AG10803 (cell line): ENCODE results near the gene PCARE.
"Not testable (repeated sequence)": the region's sequence is repeated elsewhere in the genome, so short reads cannot be mapped to it uniquely, and the experiment has no call there.

Source experiments
- DNase-seq: peaks from one replicate; pipeline ENCODE4 v3.0.0; 2010; ENCODE audit warnings: low read depth
- H3K4me3 ChIP-seq: 2 replicates; pipeline ENCODE4 v1.5.1; 2011; ENCODE audit warnings: mild to moderate bottlenecking, low read length, control low read depth
- TF ChIP-seq, protein P1 (sequence below): conservative IDR thresholded peaks from 2 replicates; pipeline ENCODE4 v1.5.1; 2011; ENCODE audit warnings: mild to moderate bottlenecking, low read length, control low read depth, inconsistent platforms

The PCARE gene

DNA sequence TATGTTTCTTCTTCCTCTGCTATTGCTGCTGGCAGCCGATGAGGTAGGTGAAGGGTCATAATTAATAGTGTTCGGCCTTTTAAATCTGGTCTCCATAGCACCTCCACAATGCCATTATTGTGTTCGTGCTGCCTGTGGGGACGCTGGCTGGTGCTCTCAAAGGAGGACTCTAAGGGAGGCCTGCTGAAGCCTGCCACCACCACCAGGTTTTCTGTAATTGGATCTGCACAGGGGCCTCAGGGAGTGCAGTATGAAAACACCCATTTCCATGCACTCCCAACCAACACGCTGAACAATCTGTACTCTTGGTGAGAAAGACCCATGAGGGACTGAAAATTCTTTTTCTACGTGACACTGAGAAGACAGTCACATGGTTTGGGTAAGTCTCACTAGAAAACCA lies 23.2 kb upstream of the PCARE start:
- TF ChIP-seq, protein P1, sequence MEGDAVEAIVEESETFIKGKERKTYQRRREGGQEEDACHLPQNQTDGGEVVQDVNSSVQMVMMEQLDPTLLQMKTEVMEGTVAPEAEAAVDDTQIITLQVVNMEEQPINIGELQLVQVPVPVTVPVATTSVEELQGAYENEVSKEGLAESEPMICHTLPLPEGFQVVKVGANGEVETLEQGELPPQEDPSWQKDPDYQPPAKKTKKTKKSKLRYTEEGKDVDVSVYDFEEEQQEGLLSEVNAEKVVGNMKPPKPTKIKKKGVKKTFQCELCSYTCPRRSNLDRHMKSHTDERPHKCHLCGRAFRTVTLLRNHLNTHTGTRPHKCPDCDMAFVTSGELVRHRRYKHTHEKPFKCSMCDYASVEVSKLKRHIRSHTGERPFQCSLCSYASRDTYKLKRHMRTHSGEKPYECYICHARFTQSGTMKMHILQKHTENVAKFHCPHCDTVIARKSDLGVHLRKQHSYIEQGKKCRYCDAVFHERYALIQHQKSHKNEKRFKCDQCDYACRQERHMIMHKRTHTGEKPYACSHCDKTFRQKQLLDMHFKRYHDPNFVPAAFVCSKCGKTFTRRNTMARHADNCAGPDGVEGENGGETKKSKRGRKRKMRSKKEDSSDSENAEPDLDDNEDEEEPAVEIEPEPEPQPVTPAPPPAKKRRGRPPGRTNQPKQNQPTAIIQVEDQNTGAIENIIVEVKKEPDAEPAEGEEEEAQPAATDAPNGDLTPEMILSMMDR, result no peak
- DNase-seq, result no peak
- no peak overlapping the region for H3K4me3 ChIP-seq

DNA sequence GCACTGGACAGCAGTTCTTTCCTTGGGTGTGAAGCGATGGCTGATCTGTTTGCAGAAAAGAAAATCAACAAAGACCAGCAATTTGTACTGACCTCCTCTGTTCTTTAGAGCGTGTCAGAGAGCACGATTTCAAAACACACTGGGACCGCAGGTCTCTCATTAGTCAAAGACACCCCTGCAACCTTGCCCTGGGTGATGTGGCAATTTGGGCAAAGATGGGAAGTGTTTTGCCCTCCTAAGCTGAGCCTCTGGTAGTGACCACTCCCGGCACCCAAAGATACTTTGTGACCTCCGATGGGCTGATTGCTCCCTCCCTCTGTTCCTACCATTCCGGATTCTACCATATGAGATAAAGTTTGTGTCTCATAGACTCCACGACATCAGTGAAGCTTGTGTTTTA lies 22.6 kb upstream of the PCARE start:
- no peak overlapping the region for H3K4me3 ChIP-seq
- TF ChIP-seq, protein P1, result no peak
- no peak for DNase-seq

DNA sequence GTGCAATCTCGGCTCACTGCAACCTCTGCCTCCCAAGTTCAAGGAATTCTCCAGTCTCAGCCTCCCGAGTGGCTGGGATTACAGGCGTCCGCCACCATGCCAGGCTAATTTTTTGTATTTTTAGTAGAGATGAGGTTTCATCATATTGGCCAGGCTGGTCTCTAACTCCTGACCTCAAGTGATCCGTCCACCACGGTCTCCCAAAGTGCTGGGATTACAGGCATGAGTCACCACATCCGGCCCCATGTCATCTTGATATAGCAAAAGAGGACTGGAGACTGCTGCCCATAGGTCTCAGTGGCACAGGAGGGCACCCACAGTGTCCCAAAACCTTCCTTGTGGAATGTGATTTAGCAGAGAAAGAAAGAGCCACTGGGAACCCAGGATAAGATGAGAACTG lies 16.0 kb upstream of the PCARE start:
- DNase-seq, result not testable (repeated sequence)

DNA sequence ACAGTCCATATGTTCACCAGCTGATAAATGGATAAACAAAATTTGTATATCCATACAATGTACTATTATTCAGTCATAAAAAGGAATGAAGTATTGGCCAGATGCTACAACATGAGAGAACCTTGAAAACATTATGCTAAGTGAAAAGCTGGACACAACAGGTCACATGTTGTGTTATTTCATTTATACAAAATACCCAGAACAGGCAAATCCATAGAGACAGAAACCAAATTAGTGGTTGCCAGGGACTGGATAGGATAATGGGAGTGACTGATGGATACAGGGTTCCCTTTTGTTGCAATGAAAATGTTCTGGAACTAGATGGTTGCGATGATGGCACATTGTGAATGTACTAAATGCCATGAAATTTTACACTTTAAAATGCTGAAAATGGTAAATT lies 10.2 kb upstream of the PCARE start:
- TF ChIP-seq, protein P1, result no peak
- DNase-seq, result no peak
- no peak overlapping the region for H3K4me3 ChIP-seq

More for the DNA sequence above, 16.0 kb upstream of the PCARE start:
- H3K4me3 ChIP-seq, result not testable (repeated sequence)

DNA sequence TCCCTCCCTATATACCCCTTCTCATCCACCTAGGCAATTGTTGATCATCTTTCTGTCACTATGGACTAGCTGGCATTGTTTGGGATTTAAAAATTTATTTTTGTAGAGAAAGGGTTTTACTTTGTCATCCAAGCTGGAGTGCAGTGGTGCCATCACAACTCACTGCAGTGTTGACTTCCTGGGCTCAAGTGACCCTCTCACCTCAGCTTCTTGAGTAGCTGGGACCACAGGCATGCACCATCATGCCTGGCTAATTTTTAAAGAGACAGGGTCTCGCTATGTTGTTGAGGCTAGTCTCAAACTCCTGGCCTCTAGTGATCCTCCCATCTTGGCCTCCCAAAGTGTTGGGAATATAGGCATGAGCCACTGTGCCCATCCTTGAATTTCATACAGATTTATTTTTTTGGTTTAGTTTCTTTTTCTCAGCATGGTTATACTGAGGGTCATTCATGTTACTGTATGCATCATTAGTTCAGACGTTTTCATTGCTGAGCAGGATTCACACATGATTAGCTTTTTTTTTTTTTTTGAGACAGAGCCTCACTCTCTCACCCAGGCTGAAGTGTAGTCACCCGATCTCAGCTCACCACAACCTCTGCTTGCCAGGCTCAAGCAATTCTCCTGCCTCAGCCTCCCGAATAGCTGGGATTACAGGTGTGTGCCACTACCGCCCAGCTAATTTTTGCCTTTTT lies 8.6 kb upstream of the PCARE start:
- H3K4me3 ChIP-seq, result no peak overlapping the region
- TF ChIP-seq, protein P1, result no peak
- no peak for DNase-seq

DNA sequence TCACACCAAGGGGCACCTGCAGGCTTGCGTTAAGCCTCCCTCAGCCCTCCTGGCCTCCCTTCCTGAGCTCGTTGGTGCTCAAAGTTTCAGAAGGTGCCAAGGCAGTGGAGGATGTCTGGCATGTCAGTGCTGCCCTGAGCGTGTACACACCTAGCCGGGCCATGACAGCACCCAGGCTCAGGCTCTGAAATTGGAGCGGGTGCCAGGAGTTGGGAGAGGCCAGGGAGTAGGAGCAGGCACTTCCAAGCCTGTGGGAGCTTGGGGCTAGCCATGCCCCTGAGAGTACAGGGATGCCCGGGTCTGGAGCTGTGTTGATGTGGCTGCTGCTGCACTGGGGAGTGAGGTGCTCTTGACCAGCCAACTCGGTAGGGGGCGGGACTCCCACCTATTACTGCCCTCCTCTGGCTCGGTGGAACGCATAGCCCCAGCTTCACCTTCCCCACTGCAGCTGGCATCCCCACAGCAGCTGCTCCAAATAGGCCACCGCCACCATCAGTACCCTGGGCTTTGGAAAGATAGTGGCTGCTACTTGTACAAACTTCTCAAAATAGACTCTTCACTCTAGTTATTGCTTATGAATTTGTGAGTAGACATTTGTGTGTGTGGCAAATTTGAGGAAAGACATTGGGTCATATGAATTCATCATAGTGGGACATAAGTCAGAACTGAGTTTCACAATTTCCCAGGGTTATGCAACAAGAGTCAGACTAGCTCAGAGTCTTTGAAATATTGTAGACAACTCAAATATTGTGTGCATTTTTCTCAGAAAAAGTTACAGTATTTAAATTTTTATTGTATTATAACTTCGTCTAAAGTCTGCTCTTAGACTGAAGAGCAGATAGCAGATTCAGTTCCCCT lies 6.8 kb upstream of the PCARE start:
- peak; percentile 19 for DNase-seq

DNA sequence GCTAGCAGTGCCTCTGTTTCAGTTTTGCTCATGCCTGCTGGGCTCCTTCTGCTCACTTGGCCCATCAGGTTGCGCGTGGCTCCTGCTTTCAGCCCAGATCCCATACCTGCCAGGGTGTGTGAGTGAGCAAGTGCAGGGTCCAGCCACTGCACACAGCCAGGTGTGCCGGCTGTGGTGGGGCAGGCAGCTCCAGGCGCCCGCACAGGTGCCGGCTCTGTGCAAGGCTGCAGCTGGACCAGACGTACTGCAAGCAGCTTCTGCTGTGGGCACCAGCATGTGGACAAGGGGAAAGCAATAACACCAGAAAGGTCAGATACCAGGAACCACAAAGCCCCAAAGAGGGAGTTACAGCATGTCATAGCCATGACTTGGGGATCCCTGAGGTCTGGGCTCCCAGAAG lies 5.6 kb upstream of the PCARE start:
- TF ChIP-seq, protein P1, result no peak
- no peak overlapping the region for H3K4me3 ChIP-seq
- no peak for DNase-seq

More for the DNA sequence above, 6.8 kb upstream of the PCARE start:
- TF ChIP-seq, protein P1, result no peak
- no peak overlapping the region for H3K4me3 ChIP-seq
